Neural crest cell (in vitro differentiated cells): ENCODE data around the gene MLST8. TPM values are rescaled to one million over a fixed set of nuclear protein-coding genes. Genes with fewer than 3 reads are reported as not detected.
A peak's percentile ranks its signal among the peaks of the same experiment; 100 is the strongest.

Experiments
- DNase-seq: peaks from one replicate; pipeline ENCODE4 v3.0.0; 2021; ENCODE audit warnings: low read depth, mixed read lengths, low spot score
- H3K27ac Mint-ChIP-seq: one replicate; pipeline ENCODE4 v1.8.0; 2021; ENCODE audit warnings: mild to moderate bottlenecking, mixed read lengths; ENCODE audit not compliant: unreplicated experiment
- H3K27me3 Mint-ChIP-seq: 2 replicates; pipeline ENCODE4 v1.8.0; 2021; ENCODE audit warnings: low read depth, mild to moderate bottlenecking, mixed read lengths
- H3K36me3 Mint-ChIP-seq: 2 replicates; pipeline ENCODE4 v1.8.0; 2021; ENCODE audit warnings: low read depth, mild to moderate bottlenecking, mixed read lengths
- H3K4me1 Mint-ChIP-seq: 2 replicates; pipeline ENCODE4 v1.8.0; 2021; ENCODE audit warnings: mixed read lengths
- H3K4me3 Mint-ChIP-seq: one replicate; pipeline ENCODE4 v1.8.0; 2021; ENCODE audit warnings: mild to moderate bottlenecking, mixed read lengths
- H3K9me3 Mint-ChIP-seq: 2 replicates; pipeline ENCODE4 v1.8.0; 2021; ENCODE audit warnings: mixed read lengths
- total RNA-seq: library from RNA; stranded (reverse); gene quantifications from 2 replicates; pipeline ENCODE4 v1.2.1, GENCODE V29; 2021
- TF ChIP-seq, protein P1 (sequence below): fragments of 200-600 bp; sonication (generic); conservative IDR thresholded peaks from 2 replicates; pipeline ENCODE4 v1.5.0; 2021; ENCODE audit warnings: antibody characterized with exemption, mild to moderate bottlenecking

The MLST8 gene
- total RNA-seq, 1 donor from 2014 or later = 68.1 TPM

DNA sequence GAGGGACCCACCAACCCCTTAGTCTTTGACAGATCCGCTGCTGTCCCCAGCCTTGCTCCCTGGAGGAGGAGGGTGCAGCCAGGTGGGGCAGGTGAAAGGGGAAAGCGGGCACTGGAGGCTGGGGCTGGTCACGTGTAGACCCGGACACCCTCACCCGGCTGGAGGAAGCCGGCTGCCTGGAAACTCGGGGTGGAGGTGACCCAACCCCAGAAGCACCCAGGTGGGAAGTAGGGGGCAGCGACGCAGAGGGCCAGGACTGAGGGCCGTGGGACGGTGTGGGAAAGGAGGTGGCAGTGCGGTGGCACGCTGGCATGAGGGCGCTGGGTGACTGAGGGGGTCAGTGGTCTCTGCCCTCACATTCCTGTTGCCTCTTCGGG is 47.0 kb upstream of the MLST8 start:
- DNase-seq = no peak
- H3K4me1 Mint-ChIP-seq = peaks cover 42% of the 10 kb centered on the region
- no peaks in the 10 kb centered on the region for H3K9me3 Mint-ChIP-seq
- no peak overlapping the region for H3K27ac Mint-ChIP-seq
- H3K36me3 Mint-ChIP-seq = peaks cover 8% of the 10 kb centered on the region
- TF ChIP-seq, protein P1, sequence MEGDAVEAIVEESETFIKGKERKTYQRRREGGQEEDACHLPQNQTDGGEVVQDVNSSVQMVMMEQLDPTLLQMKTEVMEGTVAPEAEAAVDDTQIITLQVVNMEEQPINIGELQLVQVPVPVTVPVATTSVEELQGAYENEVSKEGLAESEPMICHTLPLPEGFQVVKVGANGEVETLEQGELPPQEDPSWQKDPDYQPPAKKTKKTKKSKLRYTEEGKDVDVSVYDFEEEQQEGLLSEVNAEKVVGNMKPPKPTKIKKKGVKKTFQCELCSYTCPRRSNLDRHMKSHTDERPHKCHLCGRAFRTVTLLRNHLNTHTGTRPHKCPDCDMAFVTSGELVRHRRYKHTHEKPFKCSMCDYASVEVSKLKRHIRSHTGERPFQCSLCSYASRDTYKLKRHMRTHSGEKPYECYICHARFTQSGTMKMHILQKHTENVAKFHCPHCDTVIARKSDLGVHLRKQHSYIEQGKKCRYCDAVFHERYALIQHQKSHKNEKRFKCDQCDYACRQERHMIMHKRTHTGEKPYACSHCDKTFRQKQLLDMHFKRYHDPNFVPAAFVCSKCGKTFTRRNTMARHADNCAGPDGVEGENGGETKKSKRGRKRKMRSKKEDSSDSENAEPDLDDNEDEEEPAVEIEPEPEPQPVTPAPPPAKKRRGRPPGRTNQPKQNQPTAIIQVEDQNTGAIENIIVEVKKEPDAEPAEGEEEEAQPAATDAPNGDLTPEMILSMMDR = no peak
- H3K27me3 Mint-ChIP-seq = peaks cover 3% of the 10 kb centered on the region
- peak overlapping the region; percentile 83 for H3K4me3 Mint-ChIP-seq

DNA sequence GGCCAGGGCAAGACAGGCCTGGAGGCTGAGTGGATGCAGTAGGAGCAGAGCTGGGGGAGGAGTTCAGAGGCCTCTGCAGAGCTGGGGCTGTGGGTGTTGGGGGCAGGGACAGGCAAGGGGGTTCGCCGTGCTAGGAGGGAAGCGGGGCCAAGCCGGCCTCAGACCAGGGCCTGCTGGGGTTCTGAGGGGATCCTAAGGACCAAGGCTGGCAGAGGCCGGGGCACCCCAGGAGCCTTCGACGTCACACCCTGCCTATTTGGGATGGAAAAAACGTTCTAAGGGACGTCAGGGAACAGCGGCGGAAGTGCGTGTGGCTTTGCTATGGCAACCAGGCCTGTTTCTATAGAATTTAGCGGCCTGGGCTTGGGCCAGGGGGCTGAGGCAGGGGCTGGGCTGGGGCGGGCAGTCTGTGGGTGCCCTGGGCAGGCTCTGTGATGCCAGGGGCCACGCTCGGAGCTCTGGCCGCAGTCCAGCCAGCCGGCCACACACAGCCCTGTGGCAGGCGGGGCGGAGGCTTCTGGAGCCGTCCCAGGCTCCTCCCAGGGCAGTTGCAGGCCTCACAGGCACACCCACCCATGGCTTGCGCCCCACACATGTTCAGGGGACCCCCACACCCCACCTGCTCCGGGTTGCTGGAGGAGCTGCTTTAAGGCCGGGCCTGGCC is 45.9 kb upstream of the MLST8 start:
- peaks cover 31% of the 10 kb centered on the region for H3K4me1 Mint-ChIP-seq
- peaks cover 3% of the 10 kb centered on the region for H3K27me3 Mint-ChIP-seq
- H3K4me3 Mint-ChIP-seq = peak overlapping the region; percentile 83
- TF ChIP-seq, protein P1 = no peak
- DNase-seq = no peak
- peak overlapping the region; percentile 57 for H3K27ac Mint-ChIP-seq
- H3K9me3 Mint-ChIP-seq = no peaks in the 10 kb centered on the region
- H3K36me3 Mint-ChIP-seq = peaks cover 6% of the 10 kb centered on the region

DNA sequence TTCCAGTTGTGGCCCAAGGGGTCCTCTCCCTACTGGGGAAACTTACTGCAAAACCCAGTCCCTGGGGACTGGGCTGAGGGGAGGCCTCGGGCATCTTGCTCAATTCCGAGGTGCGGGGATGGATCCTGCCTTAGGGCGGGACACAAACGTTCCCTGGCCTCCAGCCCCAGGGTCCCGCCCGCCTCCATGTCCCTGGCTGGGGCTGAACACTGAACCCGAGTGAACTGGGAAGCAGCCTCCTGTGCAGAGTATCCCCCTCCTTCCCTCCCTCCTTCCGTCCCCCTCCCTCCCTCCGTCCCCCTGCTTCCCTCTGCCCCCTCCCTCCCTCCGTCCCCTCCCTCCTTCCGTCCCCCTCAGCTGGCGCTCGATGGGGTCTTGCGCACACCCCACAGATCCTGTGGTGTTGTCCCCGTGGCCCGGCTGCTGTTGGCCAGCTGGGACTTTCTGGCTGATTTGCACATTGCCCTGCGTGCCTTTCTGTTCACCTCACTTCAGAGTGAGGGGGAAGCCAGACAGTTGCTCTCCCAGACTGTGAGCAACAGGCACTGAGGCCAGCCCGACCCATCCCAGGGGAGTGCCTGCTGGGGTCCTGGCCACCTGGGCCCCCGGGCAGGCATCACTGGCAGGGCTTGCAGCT is 44.2 kb upstream of the MLST8 start:
- no peak for DNase-seq
- no peaks in the 10 kb centered on the region for H3K9me3 Mint-ChIP-seq
- H3K4me3 Mint-ChIP-seq = no peak overlapping the region
- H3K27me3 Mint-ChIP-seq = no peaks in the 10 kb centered on the region
- TF ChIP-seq, protein P1 = no peak
- H3K27ac Mint-ChIP-seq = no peak overlapping the region
- H3K4me1 Mint-ChIP-seq = peaks cover 22% of the 10 kb centered on the region
- no peaks in the 10 kb centered on the region for H3K36me3 Mint-ChIP-seq

DNA sequence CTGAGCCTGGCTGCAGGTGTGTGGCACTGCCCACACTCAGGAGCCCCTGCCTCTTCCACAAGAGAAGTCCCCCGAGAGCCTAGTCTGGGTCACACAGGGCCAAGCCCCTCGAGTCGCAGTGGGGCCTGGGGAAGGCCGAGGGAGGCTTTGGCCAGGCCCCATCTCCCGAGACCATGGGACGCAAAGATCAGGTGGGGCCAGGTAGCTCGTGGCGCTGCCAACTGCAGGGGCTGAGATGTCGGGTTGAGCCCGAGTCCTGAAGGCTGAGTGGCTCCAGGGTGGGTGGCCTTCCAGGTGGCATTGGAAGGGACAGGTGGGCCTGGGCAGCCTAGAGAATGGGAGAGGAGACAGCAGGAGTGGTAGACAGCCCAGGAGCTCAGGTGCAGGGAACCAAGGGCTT is 43.3 kb upstream of the MLST8 start:
- no peaks in the 10 kb centered on the region for H3K27me3 Mint-ChIP-seq
- H3K27ac Mint-ChIP-seq = no peak overlapping the region
- H3K36me3 Mint-ChIP-seq = no peaks in the 10 kb centered on the region
- H3K9me3 Mint-ChIP-seq = no peaks in the 10 kb centered on the region
- peaks cover 13% of the 10 kb centered on the region for H3K4me1 Mint-ChIP-seq
- DNase-seq = no peak
- TF ChIP-seq, protein P1 = no peak
- H3K4me3 Mint-ChIP-seq = no peak overlapping the region

DNA sequence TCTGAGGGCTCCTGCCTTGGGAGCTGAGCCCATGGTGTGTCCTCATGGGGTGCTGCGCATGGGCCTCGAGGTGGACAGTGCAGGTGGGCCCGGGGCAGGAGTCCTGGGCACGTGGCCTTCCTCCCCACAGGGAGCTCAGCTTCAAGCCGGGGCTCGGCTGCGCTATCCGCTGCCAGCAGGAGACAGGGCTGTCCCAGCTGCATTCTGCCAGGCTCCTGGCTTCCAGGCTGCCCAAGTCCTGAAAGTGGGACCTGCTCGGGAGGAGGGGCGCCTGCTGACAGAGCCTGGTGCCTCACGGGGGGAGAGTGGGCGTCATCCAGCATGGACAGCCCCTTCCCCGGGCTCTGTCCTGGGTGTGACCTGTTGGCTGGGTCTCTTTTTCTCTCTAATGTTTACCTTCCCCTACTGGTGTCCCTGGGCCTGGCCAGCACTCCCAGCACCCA is 42.6 kb upstream of the MLST8 start:
- peaks cover 6% of the 10 kb centered on the region for H3K4me1 Mint-ChIP-seq
- no peaks in the 10 kb centered on the region for H3K9me3 Mint-ChIP-seq
- DNase-seq = no peak
- H3K27ac Mint-ChIP-seq = no peak overlapping the region
- H3K4me3 Mint-ChIP-seq = no peak overlapping the region
- no peaks in the 10 kb centered on the region for H3K36me3 Mint-ChIP-seq
- no peaks in the 10 kb centered on the region for H3K27me3 Mint-ChIP-seq
- TF ChIP-seq, protein P1 = no peak
